HG03025 (cell line): ENCODE data around the gene C1R.
"Not testable (repeated sequence)": the region's sequence is repeated elsewhere in the genome, so short reads cannot be mapped to it uniquely, and the experiment has no call there.

ENCODE experiments used
- ATAC-seq: cut with Tn5 transposase; IDR thresholded peaks from one replicate; pipeline ENCODE4 v1.9.1; 2021; ENCODE audit warnings: mild to moderate bottlenecking, moderate library complexity; ENCODE audit not compliant: unreplicated experiment, low FRiP score

Gene C1R

DNA sequence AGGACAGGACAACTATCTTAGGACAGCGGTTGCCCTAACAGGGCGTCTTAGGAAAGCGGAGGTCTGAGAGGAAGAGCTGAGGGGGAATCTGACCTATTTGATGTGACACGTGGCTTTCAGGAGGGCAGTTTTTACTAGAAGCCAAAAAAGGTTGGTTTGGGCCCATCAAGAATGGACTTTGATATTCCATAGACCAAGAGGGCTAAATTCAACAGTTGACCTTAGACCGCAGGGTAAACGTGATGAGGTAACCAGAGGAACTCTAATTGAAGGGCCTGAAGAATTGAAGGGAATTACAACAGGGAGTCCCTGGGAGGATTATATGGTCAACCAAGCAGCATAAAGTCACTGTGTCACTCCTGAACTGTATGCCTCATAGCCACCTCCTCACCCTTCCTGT lies 20.2 kb downstream of the C1R start:
- ATAC-seq: no peak

DNA sequence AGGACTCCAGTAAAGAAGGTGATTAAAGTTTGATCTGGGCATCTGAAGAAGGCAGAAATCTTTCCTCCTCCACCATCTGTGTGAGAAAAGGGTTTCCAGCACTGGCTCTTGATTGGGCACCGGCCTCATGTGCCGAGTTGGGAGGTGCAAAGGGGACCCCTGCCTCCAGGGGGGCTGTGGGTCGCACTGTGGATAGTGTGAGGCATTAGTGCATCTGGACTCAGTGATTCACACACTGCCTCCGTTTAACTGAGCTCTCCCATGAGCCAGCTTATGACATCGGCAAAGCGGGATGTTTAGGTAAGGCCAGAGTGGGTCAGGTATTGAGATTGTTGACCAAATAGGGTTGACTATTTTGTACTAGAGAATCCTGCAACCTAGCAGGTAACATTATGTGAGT lies 22.9 kb downstream of the C1R start:
- ATAC-seq: no peak

DNA sequence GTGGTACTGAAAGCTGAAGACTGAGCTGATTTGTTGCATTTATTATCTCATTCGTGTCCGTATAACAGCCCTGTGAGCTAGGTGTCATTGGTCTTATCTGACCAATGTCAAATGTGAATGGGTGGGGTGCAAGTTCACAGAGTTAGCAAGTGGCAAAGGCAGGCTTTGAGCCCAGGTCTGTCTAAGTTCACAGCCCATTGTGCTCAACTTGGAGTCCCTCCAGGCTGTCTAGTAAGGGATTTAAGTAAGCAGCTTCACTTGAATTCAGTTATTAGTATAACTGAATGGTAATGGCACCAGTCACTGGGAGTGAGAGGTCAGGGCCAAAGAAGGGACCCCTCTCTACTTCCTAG lies 23.3 kb downstream of the C1R start:
- ATAC-seq: no peak

DNA sequence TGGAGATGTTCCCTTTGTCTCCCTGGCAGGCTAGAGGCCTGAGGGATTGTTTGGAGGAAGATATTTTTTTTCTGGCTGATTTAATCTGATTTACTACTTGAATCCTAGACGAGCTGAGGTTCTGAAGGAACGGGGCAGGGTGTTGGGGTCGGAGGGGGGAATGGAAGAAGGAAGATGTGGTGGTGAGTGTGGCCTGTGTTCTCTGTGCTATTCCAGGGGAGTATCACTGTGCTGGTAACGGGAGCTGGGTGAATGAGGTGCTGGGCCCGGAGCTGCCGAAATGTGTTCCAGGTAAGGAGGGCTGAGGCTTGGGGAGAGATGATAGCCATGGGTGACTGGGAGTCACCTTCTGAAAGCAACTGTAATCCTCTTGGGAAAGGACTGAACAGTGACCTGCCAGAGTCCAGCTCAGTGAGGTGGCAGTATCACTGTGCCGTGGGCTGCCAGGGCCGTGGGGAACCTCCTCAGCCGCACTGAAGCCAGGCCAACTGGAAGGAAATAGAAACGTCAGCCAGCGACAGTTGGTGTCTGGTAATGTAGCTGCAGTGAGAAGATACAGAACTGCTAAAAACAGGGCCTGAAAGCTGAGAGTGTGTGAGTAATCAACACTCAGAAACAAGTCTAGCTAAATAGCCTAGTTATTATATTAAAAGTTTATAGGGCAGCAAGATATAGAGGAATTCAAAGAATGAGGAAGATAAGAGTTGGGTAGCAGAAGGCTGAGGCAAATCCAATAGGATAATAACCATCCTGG lies 23.8 kb downstream of the C1R start:
- ATAC-seq: no peak

DNA sequence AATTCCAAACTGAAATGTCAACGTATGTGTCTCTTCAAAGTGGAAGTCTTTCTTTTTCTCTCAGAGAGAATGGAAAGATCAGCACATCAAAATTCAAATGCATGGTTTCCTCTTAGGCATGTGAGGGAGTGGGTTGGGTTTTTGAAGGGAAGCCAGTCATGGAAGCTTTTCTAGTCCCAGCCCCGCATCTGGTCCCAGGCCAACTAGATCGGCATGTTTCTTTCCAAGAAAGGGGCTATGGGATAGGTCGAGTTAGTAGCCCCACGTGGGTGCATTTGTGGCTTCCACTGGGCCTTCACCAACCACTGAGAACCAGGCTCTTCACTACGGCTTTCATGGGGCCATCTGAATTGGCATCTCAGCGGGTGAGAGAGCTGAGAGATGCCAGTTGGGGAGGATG lies 25.1 kb downstream of the C1R start:
- no peak for ATAC-seq

DNA sequence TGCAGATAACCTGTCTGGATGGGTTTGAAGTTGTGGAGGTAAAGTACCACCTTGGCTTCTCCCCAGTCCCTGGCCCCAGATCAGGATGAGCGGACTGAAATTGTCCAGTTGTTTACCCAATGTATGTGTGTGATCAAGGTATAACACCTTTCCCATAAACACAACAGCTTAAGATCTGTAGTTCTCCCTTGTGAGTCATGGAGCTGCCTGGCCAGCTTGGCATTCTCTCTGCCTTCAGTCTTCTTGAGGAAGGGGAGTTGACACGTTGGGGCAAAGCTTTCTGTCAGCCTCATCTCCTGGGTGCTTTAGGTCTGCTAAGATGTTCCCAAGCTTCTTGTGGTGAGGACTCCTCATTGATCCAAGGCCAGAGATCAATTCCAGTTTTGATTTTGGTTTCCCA lies 25.6 kb downstream of the C1R start:
- ATAC-seq: no peak

DNA sequence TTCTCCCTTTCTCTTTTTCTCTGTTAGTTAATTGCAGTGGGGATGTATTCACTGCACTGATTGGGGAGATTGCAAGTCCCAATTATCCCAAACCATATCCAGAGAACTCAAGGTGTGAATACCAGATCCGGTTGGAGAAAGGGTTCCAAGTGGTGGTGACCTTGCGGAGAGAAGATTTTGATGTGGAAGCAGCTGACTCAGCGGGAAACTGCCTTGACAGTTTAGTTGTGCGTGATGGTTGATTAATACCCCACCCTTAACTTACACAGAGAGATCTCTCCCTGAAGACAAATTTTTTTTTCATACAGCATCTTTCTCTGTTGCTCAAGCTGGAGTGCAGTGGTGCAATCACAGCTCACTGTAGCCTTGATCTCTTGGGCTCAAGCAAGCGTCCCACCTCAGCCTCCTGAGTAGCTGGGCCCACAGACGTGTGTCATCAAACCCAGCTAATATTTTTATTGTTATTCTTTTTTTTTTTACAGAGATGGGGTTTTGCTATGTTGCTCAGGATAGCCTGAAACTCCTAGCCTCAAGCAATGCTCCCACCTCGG lies 27.1 kb downstream of the C1R start:
- ATAC-seq: no peak

DNA sequence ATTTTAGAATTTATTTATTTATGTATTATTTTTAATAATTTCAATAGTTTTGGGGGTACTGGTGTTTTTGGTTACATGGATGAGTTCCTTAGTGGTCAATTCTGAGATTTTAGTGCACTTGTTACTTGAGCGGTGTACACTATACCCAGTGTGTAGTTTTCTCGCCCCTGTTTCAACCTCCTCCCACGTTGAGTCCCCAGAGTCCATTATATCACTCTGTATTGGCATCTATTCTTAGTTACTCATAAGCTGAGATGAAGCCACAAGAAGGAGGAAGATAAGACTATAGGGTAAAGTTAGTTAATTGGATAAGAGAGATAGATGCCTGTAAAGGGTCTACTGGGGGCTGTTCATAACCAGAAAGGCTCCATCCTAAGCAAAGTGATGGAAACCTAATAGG lies 27.7 kb downstream of the C1R start:
- no peak for ATAC-seq

DNA sequence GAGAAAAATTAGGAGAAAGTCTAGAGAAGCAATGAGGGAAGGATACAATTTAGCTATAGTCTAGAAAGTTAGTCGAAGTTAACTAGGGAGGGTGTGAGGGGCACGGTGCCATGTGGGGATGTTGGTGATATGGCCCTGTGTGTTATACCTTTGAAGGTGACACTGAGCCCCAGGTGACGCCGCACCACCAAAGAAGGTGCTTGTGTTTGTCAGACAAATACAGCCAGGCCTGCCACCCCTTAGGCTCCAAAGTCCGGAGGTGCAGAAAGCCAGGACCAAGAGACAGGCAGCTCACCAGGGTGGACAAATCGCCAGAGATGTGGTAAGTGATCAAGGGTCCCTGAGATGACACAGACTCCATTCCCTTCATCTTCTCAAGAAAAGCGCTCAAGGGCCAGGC lies 30.6 kb downstream of the C1R start:
- no peak for ATAC-seq

DNA sequence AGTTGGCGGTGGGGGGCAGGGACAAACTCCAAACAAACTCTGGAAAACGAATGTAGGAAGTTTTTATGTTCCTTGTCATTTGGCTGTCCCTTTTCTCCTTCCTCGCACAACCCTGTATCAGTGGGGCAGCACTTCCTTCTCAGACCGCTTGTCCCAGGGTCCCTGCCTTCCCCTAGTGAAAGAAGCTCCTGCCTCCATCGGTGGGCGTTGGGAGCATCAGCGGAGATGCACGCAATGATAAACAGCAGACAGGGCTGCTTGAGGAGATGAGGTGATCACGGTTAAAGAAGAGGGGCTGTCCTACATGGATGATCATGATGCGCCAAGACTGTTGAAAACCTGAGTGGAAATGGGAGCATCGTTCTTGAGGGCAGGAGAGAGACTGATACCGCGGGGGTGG lies 31.1 kb downstream of the C1R start:
- ATAC-seq: no peak

DNA sequence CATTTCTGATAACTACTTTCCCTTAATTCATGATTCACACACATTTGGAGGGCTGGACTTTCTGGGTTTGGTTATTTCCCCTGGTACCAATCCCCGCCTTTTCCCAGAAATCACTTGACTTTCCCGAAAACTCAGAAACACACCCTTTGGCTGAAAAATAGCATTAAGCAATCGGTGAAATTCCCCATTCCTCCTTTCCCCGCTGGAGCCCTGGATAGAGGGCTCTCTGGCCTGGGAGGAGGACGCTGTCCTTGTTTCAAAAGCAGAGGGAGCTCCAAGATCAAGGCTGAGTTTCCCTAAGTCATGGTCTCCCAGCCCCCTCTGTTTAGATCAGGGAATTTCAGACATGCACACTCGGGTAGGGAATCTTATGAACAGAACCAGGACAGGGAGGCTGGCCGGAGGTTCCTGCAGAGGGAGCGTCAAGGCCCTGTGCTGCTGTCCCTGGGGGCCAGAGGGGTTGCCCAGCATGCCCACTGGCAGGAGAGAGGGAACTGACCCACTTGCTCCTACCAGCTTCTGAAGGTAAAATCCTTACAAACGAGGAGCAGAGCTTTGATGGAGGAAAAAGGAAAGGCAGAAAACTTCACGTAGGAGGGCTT lies 31.8 kb downstream of the C1R start, which contains the start of gene C1S:
Gene C1S, plus strand, starts transcription at position 366 of the 602 bp plus-strand sequence. CDS start 1,195 bp downstream, outside the sequence.
- no peak for ATAC-seq

DNA sequence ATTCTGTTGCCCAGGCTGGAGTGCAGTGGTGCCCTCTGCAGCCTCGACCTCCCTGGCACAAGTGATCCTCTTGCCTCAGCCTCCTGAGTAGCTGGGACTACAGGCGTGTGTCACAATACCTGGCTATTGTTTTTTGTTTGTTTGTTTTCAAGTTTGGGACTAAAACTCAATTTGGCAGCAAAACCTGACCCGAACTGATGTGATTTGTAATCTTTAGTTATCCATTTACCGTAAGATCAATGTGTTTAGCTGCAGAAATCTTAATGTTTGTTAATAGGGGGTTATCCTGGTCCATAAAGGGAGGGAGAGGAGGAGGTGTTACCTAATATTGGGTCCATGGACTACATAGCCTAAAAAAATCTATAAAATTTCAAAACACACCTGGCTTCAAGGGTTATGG lies 32.5 kb downstream of the C1R start:
- ATAC-seq: no peak

DNA sequence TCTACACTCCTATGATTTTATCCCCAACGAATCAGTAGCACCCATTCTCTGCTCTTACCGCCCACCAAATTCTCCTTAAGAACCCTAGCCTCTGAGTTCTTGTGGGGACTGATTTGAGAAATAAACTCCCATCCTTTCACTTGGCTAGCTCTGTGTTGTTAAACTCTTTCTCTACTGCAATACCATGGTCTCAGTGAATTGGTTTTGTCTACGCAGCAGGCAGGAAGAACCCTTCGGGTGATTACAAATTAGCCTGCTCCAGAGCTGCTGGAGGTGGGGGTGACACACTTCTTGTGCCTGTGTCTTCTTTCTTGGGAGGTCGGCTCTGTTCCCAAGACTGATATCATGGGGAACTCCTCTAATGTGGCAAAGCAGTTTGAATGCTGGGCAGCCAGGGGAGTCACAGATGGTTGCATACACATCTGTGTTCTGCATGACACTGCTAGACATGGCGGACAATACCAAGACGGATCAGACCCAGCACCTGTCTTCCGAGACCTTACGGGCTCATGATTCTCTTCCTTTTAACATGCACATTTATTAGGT lies 33.3 kb downstream of the C1R start:
- ATAC-seq: no peak

DNA sequence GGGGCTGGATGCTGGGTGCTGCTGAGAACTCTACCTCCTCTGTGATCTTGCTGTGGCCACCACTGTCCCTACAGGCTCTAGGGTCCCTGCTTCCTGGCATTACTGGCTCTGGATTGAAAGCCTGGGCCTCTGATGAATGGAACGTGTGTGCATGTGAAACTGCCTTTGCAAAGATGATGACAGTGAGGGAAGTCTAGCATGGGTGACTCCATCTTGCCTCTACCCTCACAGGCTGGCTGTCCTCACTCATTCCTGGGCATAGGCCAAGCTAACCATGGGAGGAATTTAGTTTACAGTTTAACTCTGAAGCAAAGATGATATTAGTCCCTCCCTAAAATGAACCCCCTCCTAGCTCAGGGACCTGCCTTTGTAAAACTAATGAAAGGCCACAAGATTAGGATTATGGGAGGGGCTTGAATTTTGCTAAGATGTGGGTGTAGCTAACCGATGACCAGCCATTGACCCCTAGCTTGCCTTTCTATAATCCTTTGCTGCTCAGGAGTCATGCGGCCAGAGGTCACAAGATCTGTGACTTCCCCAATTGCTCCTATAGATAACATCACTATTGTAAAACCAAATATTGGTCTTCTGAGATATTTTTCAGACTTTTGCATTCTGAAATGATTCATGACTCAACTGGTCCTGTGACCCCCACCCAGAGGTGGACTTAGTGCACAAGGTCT lies 33.9 kb downstream of the C1R start:
- no peak for ATAC-seq

DNA sequence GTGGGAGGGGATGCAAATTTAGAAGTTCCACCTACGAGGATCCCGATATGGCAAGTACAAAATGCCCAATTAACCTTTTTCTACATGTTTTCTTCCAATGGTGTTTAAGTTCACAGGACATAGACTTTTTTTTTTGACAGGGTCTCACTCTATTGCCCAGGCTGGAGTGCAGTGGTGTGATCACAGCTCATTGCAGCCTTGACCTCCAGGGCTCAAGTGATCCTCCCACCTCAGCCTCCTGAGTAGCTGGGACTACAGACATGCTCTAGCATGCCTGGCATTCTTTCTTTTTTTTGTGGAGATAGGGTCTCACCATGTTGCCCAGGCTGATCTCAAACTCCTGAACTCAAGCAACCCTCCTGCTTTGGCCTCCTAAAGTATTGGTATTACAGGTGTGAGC lies 36.5 kb downstream of the C1R start:
- not testable (repeated sequence) for ATAC-seq

DNA sequence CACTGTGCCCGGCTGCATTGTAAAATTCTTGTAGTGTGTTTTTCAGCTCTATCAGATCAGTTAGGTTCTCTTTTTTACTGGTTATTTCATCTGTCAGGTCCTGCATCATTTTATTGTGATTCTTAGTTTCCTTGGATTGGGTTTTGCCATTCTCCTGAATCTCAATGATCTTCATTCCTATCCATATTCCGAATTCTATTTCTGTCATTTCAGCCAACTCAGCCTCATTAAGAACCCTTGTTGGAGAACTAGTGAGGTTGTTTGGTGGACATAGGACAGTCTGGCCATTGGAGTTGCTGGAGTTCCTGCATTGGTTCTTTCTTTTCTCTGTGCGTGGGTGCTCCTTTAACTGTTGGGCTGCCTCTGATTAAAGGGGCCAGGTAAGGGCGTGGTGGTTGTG lies 37.3 kb downstream of the C1R start:
- ATAC-seq: no peak

DNA sequence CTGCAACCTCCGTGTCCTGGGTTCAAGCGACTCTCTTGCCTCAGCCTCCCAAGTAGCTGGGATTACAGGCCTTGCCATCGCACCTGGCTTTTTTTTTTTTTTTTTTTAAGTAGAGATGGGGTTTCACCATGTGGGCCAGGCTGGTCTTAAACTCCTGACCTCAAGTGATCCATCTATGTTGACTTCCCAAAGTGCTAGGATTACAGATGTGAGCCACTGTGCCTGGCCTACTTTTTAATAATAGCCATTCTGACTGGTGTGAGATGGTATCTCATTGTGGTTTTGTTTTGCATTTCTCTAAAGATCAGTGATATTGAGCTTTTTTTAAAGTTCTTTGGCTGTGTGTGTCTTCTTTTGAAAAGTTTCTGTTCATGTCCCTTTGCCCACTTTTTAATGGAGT lies 42.3 kb downstream of the C1R start:
- not testable (repeated sequence) for ATAC-seq

DNA sequence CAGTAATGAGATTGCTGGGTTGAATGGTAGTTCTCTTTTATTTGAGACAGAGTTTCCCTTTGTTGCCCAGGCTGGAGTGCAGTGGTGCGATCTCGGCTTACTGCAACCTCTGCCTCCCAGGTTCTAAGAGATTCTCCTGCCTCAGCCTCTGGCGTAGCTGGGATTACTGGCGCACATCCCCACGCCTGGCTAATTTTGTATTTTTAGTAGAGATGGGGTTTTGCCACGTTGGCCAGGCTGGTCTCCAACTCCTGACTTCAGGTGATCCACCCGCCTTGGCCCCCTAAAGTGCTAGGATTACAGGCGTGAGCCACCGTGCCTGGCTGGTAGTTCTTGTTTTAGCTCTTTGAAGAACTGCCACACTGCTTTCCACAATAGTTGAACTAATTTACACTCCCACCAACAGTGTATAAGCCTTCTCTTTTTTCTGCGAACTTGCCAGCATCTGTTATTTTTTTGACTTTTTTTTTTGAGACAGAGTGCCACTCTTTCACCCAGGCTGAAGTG lies 42.7 kb downstream of the C1R start:
- ATAC-seq: not testable (repeated sequence)

DNA sequence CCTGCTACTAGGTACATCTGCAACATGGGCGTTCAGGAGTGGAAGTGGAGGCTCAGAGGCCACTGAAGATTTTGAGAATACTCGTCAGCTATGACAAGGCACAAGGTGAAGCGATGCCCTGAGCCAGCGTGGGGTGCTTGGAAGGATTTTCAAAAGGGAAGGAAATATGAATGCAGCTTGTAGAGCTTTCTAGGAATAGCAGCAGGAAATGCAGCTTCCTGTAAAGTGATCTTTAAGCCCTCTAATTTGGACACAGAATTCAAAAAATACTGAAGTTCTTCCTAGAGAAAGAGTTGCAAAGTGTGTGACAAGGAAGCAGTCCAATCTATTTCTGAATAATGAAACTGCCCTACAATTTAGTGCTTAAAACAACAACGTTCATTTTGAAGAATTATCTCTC lies 44.9 kb downstream of the C1R start:
- no peak for ATAC-seq

DNA sequence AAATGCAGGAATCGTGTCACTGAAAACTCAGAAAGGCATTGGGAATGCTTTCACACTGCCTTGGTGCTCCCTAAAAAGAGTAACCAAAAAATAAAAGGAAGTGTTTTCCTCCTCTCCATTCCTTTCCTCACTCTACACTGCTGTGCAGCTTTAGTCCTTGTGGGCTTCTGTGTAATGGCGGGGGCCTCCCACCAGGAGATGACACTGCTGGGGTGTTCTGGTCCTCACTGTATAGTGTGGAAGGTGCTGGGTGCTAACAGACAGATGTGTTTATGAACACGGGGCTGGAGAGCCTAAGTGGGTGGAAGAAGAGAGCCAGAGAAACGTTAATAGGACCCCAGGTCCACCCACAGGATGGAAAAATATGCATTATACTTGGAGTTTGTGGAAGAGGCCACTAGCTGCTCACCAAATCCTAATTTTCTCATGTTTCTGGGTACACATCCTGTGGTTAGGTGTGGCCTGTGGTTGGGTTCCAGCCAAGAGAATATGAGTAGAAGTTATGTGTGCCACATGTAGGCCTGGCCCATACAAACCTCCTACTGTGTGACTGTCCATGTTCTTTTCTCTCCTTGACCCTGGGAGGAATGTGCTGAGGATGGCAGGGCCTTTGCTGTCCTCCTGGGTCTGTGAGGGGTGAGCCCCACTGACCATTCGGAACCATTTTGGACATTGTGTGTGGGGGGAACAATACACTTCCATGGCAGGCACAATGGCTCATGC lies 45.7 kb downstream of the C1R start:
- no peak for ATAC-seq
